Immature natural killer cell (primary cell): ENCODE results near the gene ADAMTS15. TPM values are rescaled to one million over a fixed set of nuclear protein-coding genes. Genes with fewer than 3 reads are reported as not detected.
"Not testable (repeated sequence)": the region's sequence is repeated elsewhere in the genome, so short reads cannot be mapped to it uniquely, and the experiment has no call there.

Source experiments
- DNase-seq, 3 donors: peaks; one replicate each; pipeline ENCODE4 v3.0.0; 2022; ENCODE audit warnings: mixed read lengths in 1 of 3
- H3K27ac Mint-ChIP-seq, 6 donors: one replicate each; pipeline ENCODE4 v1.8.0; 2020; ENCODE audit warnings: mixed read lengths in 6 of 6, mild to moderate bottlenecking in 5 of 6, inconsistent platforms in 4 of 6, moderate library complexity in 3 of 6
- H3K27me3 Mint-ChIP-seq, 3 donors: one replicate each; pipeline ENCODE4 v1.8.0; 2020 to 2021; ENCODE audit warnings: low read depth in 3 of 3, mild to moderate bottlenecking in 3 of 3, mixed read lengths in 3 of 3, moderate library complexity in 3 of 3, inconsistent platforms in 1 of 3
- H3K36me3 Mint-ChIP-seq, 3 donors: one replicate each; pipeline ENCODE4 v1.8.0; 2020; ENCODE audit warnings: mixed read lengths in 3 of 3, inconsistent platforms in 2 of 3, mild to moderate bottlenecking in 2 of 3
- H3K4me1 Mint-ChIP-seq, 2 donors: one replicate each; pipeline ENCODE4 v1.8.0; 2020; ENCODE audit warnings: inconsistent platforms in 2 of 2, mild to moderate bottlenecking in 2 of 2, mixed read lengths in 2 of 2, moderate library complexity in 1 of 2
- H3K4me3 Mint-ChIP-seq, 5 donors: one replicate each; pipeline ENCODE4 v1.8.0; 2020; ENCODE audit warnings: mild to moderate bottlenecking in 5 of 5, mixed read lengths in 5 of 5, inconsistent platforms in 3 of 5, moderate library complexity in 3 of 5
- H3K9me3 Mint-ChIP-seq, 6 donors: one replicate each; pipeline ENCODE4 v1.8.0; 2020; ENCODE audit warnings: mild to moderate bottlenecking in 6 of 6, mixed read lengths in 6 of 6, inconsistent platforms in 4 of 6, moderate library complexity in 3 of 6
- polyA plus RNA-seq, 3 donors: library from polyadenylated mRNA; unstranded; fragments of 300-500 nt; fragmentation: Illumina TruSeq; gene quantifications; one replicate each; pipeline ENCODE4 v1.2.3, GENCODE V29; 2021

The ADAMTS15 gene
- polyA plus RNA-seq, 3 donors from 2014 or later: not detected

GRCh38 chr11:130434521-130435223 lies 13.8 kb upstream of the ADAMTS15 start:
- Mint-ChIP-seq H3K36me3 (no peaks in the 10 kb centered on the region), H3K4me3 (no peak overlapping the region), H3K27ac (no peak overlapping the region), H3K9me3 (no peaks in the 10 kb centered on the region), H3K4me1 (peaks cover 21% of the 10 kb centered on the region in 2 donors), H3K27me3 (peaks cover 2 to 16% (median 10%) of the 10 kb centered on the region in 3 donors)
- peak; percentile 64 to 69 (median 68) for DNase-seq

GRCh38 chr11:130435671-130436070 lies 12.8 kb upstream of the ADAMTS15 start:
- no peak overlapping the region for H3K27ac Mint-ChIP-seq
- peaks cover 0 to 2% (median 0%) of the 10 kb centered on the region in 6 donors for H3K9me3 Mint-ChIP-seq
- no peaks in the 10 kb centered on the region for H3K36me3 Mint-ChIP-seq
- H3K4me3 Mint-ChIP-seq: peak overlapping the region in 2 of 5 donors; percentile 18 to 41
- peaks cover 0 to 8% (median 6%) of the 10 kb centered on the region in 3 donors for H3K27me3 Mint-ChIP-seq
- no peak for DNase-seq
- peaks cover 23 to 29% of the 10 kb centered on the region in 2 donors for H3K4me1 Mint-ChIP-seq

- Mint-ChIP-seq H3K4me3 (no peak overlapping the region), H3K36me3 (no peaks in the 10 kb centered on the region), H3K27ac (no peak overlapping the region), H3K27me3 (peaks cover 0 to 8% (median 2%) of the 10 kb centered on the region in 3 donors), H3K9me3 (peaks cover 0 to 2% (median 0%) of the 10 kb centered on the region in 6 donors), H3K4me1 (peaks cover 23 to 29% of the 10 kb centered on the region in 2 donors)
- DNase-seq: no peak
These were observed 12.3 kb upstream of the ADAMTS15 start for GRCh38 chr11:130436171-130436570.

- Mint-ChIP-seq H3K36me3 (peaks cover 0 to 4% (median 0%) of the 10 kb centered on the region in 3 donors), H3K4me3 (peak overlapping the region; percentile 11 to 21 (median 13)), H3K4me1 (peaks cover 23 to 29% of the 10 kb centered on the region in 2 donors), H3K9me3 (peaks cover 0 to 2% (median 0%) of the 10 kb centered on the region in 6 donors), H3K27me3 (peaks cover 0 to 6% (median 1%) of the 10 kb centered on the region in 3 donors), H3K27ac (peak overlapping the region in 1 of 6 donors; percentile 48)
- no peak for DNase-seq
These were observed 10.6 kb upstream of the ADAMTS15 start for GRCh38 chr11:130437848-130438247.

GRCh38 chr11:130438401-130439159 lies 9.9 kb upstream of the ADAMTS15 start:
- H3K9me3 Mint-ChIP-seq, H3K36me3 Mint-ChIP-seq, DNase-seq, H3K27me3 Mint-ChIP-seq: not testable (repeated sequence)
- Mint-ChIP-seq H3K4me1 (peaks cover 23 to 29% of the 10 kb centered on the region in 2 donors), H3K4me3 (peak overlapping the region; percentile 34 to 56 (median 52)), H3K27ac (peak overlapping the region in 4 of 6 donors; percentile 20 to 74 (median 58))

GRCh38 chr11:130439160-130439519 lies 9.3 kb upstream of the ADAMTS15 start:
- Mint-ChIP-seq H3K4me1 (peaks cover 23 to 29% of the 10 kb centered on the region in 2 donors), H3K36me3 (peaks cover 0 to 4% (median 0%) of the 10 kb centered on the region in 3 donors), H3K27me3 (peaks cover 0 to 6% (median 0%) of the 10 kb centered on the region in 3 donors), H3K4me3 (peak overlapping the region; percentile 34 to 56 (median 52)), H3K9me3 (peaks cover 0 to 2% (median 0%) of the 10 kb centered on the region in 6 donors), H3K27ac (peak overlapping the region in 5 of 6 donors; percentile 5 to 74 (median 32))
- DNase-seq: peak; percentile 28 to 31 (median 28)

GRCh38 chr11:130439876-130440275 lies 8.6 kb upstream of the ADAMTS15 start:
- H3K36me3 Mint-ChIP-seq: peaks cover 0 to 4% (median 0%) of the 10 kb centered on the region in 3 donors
- no peak for DNase-seq
- no peak overlapping the region for H3K27ac Mint-ChIP-seq
- H3K4me3 Mint-ChIP-seq: no peak overlapping the region
- peaks cover 0 to 2% (median 0%) of the 10 kb centered on the region in 6 donors for H3K9me3 Mint-ChIP-seq
- peaks cover 23 to 29% of the 10 kb centered on the region in 2 donors for H3K4me1 Mint-ChIP-seq
- H3K27me3 Mint-ChIP-seq: peaks cover 0 to 6% (median 3%) of the 10 kb centered on the region in 3 donors

GRCh38 chr11:130441719-130442118 lies 6.7 kb upstream of the ADAMTS15 start:
- H3K4me3 Mint-ChIP-seq: no peak overlapping the region

GRCh38 chr11:130442737-130443136 lies 5.7 kb upstream of the ADAMTS15 start:
- peaks cover 0 to 4% (median 0%) of the 10 kb centered on the region in 3 donors for H3K36me3 Mint-ChIP-seq
- no peak overlapping the region for H3K4me3 Mint-ChIP-seq
- no peak overlapping the region for H3K27ac Mint-ChIP-seq
- H3K4me1 Mint-ChIP-seq: peaks cover 22 to 26% of the 10 kb centered on the region in 2 donors
- no peak for DNase-seq
- H3K9me3 Mint-ChIP-seq: peaks cover 0 to 2% (median 0%) of the 10 kb centered on the region in 6 donors
- peaks cover 3 to 7% (median 3%) of the 10 kb centered on the region in 3 donors for H3K27me3 Mint-ChIP-seq

More at GRCh38 chr11:130441719-130442118, 6.7 kb upstream of the ADAMTS15 start:
- Mint-ChIP-seq H3K27ac (no peak overlapping the region), H3K36me3 (peaks cover 0 to 4% (median 0%) of the 10 kb centered on the region in 3 donors), H3K9me3 (peaks cover 0 to 2% (median 0%) of the 10 kb centered on the region in 6 donors), H3K27me3 (peaks cover 3 to 5% (median 3%) of the 10 kb centered on the region in 3 donors), H3K4me1 (peaks cover 23 to 29% of the 10 kb centered on the region in 2 donors)
- DNase-seq: no peak

GRCh38 chr11:130445788-130446187 lies 2.7 kb upstream of the ADAMTS15 start:
- Mint-ChIP-seq H3K9me3 (no peaks in the 10 kb centered on the region), H3K4me1 (peaks cover 15 to 20% of the 10 kb centered on the region in 2 donors), H3K4me3 (no peak overlapping the region), H3K36me3 (peaks cover 0 to 4% (median 0%) of the 10 kb centered on the region in 3 donors), H3K27me3 (peaks cover 0 to 10% (median 7%) of the 10 kb centered on the region in 3 donors), H3K27ac (no peak overlapping the region)
- DNase-seq: no peak

- no peak overlapping the region for H3K27ac Mint-ChIP-seq
- H3K4me1 Mint-ChIP-seq: peaks cover 15 to 20% of the 10 kb centered on the region in 2 donors
- H3K27me3 Mint-ChIP-seq: peaks cover 2 to 17% (median 7%) of the 10 kb centered on the region in 3 donors
- peak overlapping the region; percentile 70 to 88 (median 82) for H3K4me3 Mint-ChIP-seq
- no peaks in the 10 kb centered on the region for H3K36me3 Mint-ChIP-seq
- no peaks in the 10 kb centered on the region for H3K9me3 Mint-ChIP-seq
- no peak for DNase-seq
These were observed 418 bp upstream of the ADAMTS15 start for GRCh38 chr11:130448039-130448415.

GRCh38 chr11:130449310-130449990 lies 1.0 kb downstream of the ADAMTS15 start:
- Mint-ChIP-seq H3K27me3 (peaks cover 6 to 19% (median 11%) of the 10 kb centered on the region in 3 donors), H3K4me3 (peak overlapping the region; percentile 52 to 88 (median 76)), H3K27ac (no peak overlapping the region), H3K4me1 (peaks cover 15 to 20% of the 10 kb centered on the region in 2 donors), H3K9me3 (no peaks in the 10 kb centered on the region), H3K36me3 (no peaks in the 10 kb centered on the region)
- DNase-seq: no peak
